H1 (cell line): ENCODE data around the gene TNRC6C. TPM values are rescaled to one million over a fixed set of nuclear protein-coding genes. Genes with fewer than 3 reads are reported as not detected.

Experiments used
- CTCF ChIA-PET: fragments of 300-600 bp; sonication (Branson Sonifier 250); formaldehyde crosslinking; loops from one replicate; lab custom pipeline; 2021; ENCODE audit not compliant: partially characterized antibody; lab: Charles Lee
- POLR2A ChIA-PET: fragments of 300-600 bp; sonication (Branson Sonifier 250); formaldehyde crosslinking; loops from one replicate; lab custom pipeline; 2021; ENCODE audit warnings: inconsistent platforms; ENCODE audit not compliant: partially characterized antibody; lab: Charles Lee
- DNase-seq, 2 experiments: peaks; one replicate each; pipeline versions ENCODE4 v3.0.0 to v3.0.0-alpha.2; 2010 to 2022; ENCODE audit warnings: low spot score in 2 of 2, low read depth in 1 of 2, mixed read lengths in 1 of 2
- FAIRE-seq: peaks from 2 replicates; lab custom pipeline; 2011; peaks lifted over from hg19 to GRCh38; lab: Jason Lieb, UNC
- H2AFZ ChIP-seq: 2 replicates; pipeline ENCODE4 v1.8.1; 2012; ENCODE audit warnings: low read length, inconsistent platforms
- H2AK5ac ChIP-seq: 2 replicates; pipeline ENCODE4 v1.6.1; 2013; ENCODE audit warnings: low read depth, low read length
- H2BK120ac ChIP-seq: replicated peaks from 2 replicates; pipeline ENCODE3; 2013; ENCODE audit warnings: low read depth, low read length, inconsistent platforms
- H2BK12ac ChIP-seq: 2 replicates; pipeline ENCODE4 v1.6.1; 2013; ENCODE audit warnings: low read depth, low read length
- H2BK15ac ChIP-seq: 2 replicates; pipeline ENCODE4 v1.6.1; 2013; ENCODE audit warnings: low read length
- H2BK20ac ChIP-seq: 2 replicates; pipeline ENCODE4 v1.6.1; 2013; ENCODE audit warnings: low read length
- H2BK5ac ChIP-seq: 2 replicates; pipeline ENCODE4 v1.6.1; 2013; ENCODE audit warnings: low read depth, low read length
- H3K14ac ChIP-seq: 2 replicates; pipeline ENCODE4 v1.6.1; 2013; ENCODE audit warnings: inconsistent platforms; ENCODE audit not compliant: insufficient read length
- H3K18ac ChIP-seq: 2 replicates; pipeline ENCODE4 v1.6.1; 2013; ENCODE audit warnings: low read length; ENCODE audit errors: extremely low read depth
- H3K23ac ChIP-seq: 2 replicates; pipeline ENCODE4 v1.6.1; 2013; ENCODE audit warnings: inconsistent platforms; ENCODE audit not compliant: insufficient read length
- H3K23me2 ChIP-seq: 2 replicates; pipeline ENCODE4 v1.6.1; 2013; ENCODE audit warnings: low read depth, low read length
- H3K27ac ChIP-seq: 2 replicates; pipeline ENCODE4 v1.6.1; 2011; ENCODE audit warnings: low read depth, low read length, inconsistent platforms
- H3K27me3 ChIP-seq, 4 experiments: replicated peaks in 1 of 4; 1 replicate in 1 of 4; 2 replicates in 3 of 4; pipeline versions ENCODE4 v1.6.1 to v1.8.1; 2011 to 2013; ENCODE audit warnings: low read length in 3 of 4, mild to moderate bottlenecking in 3 of 4, inconsistent platforms in 2 of 4, mixed read lengths in 2 of 4, moderate library complexity in 1 of 4; ENCODE audit not compliant: control insufficient read depth in 3 of 4, insufficient read depth in 3 of 4; ENCODE audit errors: extremely low read depth in 1 of 4
- H3K36me3 ChIP-seq, 4 experiments: 2 replicates each; pipeline versions ENCODE4 v1.6.1 to v1.8.1; 2011 to 2013; ENCODE audit warnings: mild to moderate bottlenecking in 4 of 4, low read length in 3 of 4, moderate library complexity in 2 of 4, control low read depth in 1 of 4, inconsistent platforms in 1 of 4; ENCODE audit not compliant: insufficient read depth in 4 of 4, control insufficient read depth in 2 of 4
- H3K4ac ChIP-seq: replicated peaks from 2 replicates; pipeline ENCODE3; 2013; ENCODE audit warnings: low read length, low read depth, mixed read lengths, inconsistent platforms; ENCODE audit not compliant: insufficient read length
- H3K4me1 ChIP-seq, 4 experiments: replicated peaks in 1 of 4; 1 replicate in 1 of 4; 2 replicates in 3 of 4; pipeline versions ENCODE4 v1.6.1 to v1.8.1; 2011 to 2013; ENCODE audit warnings: low read length in 3 of 4, inconsistent platforms in 2 of 4, mixed read lengths in 1 of 4; ENCODE audit not compliant: insufficient read depth in 4 of 4, control insufficient read depth in 3 of 4
- H3K4me2 ChIP-seq, 2 experiments: 2 replicates each; pipeline versions ENCODE4 v1.6.1 to v1.8.1; 2011 to 2013; ENCODE audit warnings: low read depth in 2 of 2, low read length in 2 of 2, control low read depth in 1 of 2, inconsistent platforms in 1 of 2, mild to moderate bottlenecking in 1 of 2; ENCODE audit not compliant: insufficient read depth in 1 of 2
- H3K4me3 ChIP-seq, 4 experiments: fragments of 200-600, 300-600 bp in 1 of 4; sonication (generic), shearing (Covaris generic), sonication (Bioruptor Twin) in 1 of 4; 2 replicates each; pipeline versions ENCODE4 v1.5.1 to v1.8.1; 2011 to 2016; ENCODE audit warnings: low read length in 4 of 4, low read depth in 3 of 4, control low read depth in 2 of 4, inconsistent platforms in 2 of 4, mild to moderate bottlenecking in 2 of 4, mixed read lengths in 1 of 4, moderate library complexity in 1 of 4; ENCODE audit not compliant: insufficient read depth in 2 of 4; ENCODE audit errors: extremely low read depth in 1 of 4
- H3K56ac ChIP-seq: replicated peaks from 2 replicates; pipeline ENCODE3; 2013; ENCODE audit warnings: low read depth, mild to moderate bottlenecking, mixed read lengths, low read length, inconsistent platforms; ENCODE audit not compliant: insufficient read length
- H3K79me1 ChIP-seq: 2 replicates; pipeline ENCODE4 v1.6.1; 2013; ENCODE audit warnings: low read depth, low read length, control low read depth
- H3K79me2 ChIP-seq, 2 experiments: 2 replicates each; pipeline versions ENCODE4 v1.6.1 to v1.8.1; 2012 to 2013; ENCODE audit warnings: low read length in 2 of 2, mild to moderate bottlenecking in 2 of 2, inconsistent platforms in 1 of 2; ENCODE audit not compliant: insufficient read depth in 2 of 2, control insufficient read depth in 1 of 2
- H3K9ac ChIP-seq, 4 experiments: replicated peaks in 1 of 4; 1 replicate in 1 of 4; 2 replicates in 3 of 4; pipeline versions ENCODE4 v1.6.1 to v1.8.1; 2011 to 2013; ENCODE audit warnings: low read depth in 3 of 4, low read length in 3 of 4, control low read depth in 2 of 4, mild to moderate bottlenecking in 2 of 4, moderate library complexity in 2 of 4, inconsistent platforms in 1 of 4; ENCODE audit errors: extremely low read depth in 1 of 4
- H3K9me3 ChIP-seq, 2 experiments: 2 replicates each; pipeline versions ENCODE4 v1.6.1 to v1.8.1; 2012 to 2013; ENCODE audit warnings: mild to moderate bottlenecking in 2 of 2, moderate library complexity in 2 of 2, control low read depth in 1 of 2, inconsistent platforms in 1 of 2, low read depth in 1 of 2, low read length in 1 of 2, mixed read lengths in 1 of 2; ENCODE audit not compliant: insufficient read depth in 2 of 2
- H4K20me1 ChIP-seq, 2 experiments: replicated peaks in 1 of 2; 2 replicates each; pipeline versions ENCODE3 to v1.8.1; 2011 to 2013; ENCODE audit warnings: inconsistent platforms in 2 of 2, low read length in 2 of 2, mild to moderate bottlenecking in 1 of 2; ENCODE audit not compliant: insufficient read depth in 2 of 2, control insufficient read depth in 1 of 2
- H4K5ac ChIP-seq: 2 replicates; pipeline ENCODE4 v1.6.1; 2013; ENCODE audit warnings: low read length, low read depth, mixed read lengths, inconsistent platforms; ENCODE audit not compliant: insufficient read length
- H4K8ac ChIP-seq: 2 replicates; pipeline ENCODE4 v1.8.0; 2013; ENCODE audit warnings: mild to moderate bottlenecking, moderate library complexity, low read length, inconsistent platforms; ENCODE audit not compliant: insufficient read depth; ENCODE audit errors: extremely low read depth
- H4K91ac ChIP-seq: replicated peaks from 2 replicates; pipeline ENCODE3; 2013; ENCODE audit warnings: low read length, mixed read lengths, inconsistent platforms; ENCODE audit not compliant: insufficient read length
- TAF7 ChIP-seq: optimal IDR thresholded peaks from 2 replicates; pipeline ENCODE3; 2011; ENCODE audit warnings: low read depth, mild to moderate bottlenecking, inconsistent platforms, low read length, moderate library complexity, borderline replicate concordance
- TCF12 ChIP-seq: IDR thresholded peaks from 2 replicates; pipeline ENCODE4 v1.6.1; 2011; ENCODE audit warnings: low read depth, mild to moderate bottlenecking, low read length
- WGBS, 2 experiments: shearing (Covaris generic) in 1 of 2; methylation state at CpG; one replicate each; pipeline versions ENCODE4 v1.1.6 to v1.1.7; 2013 to 2015; ENCODE audit warnings: low lambda C conversion rate in 2 of 2, mixed read lengths in 2 of 2, inconsistent platforms in 1 of 2, low coverage in 1 of 2, missing lambda C conversion rate in 1 of 2; ENCODE audit not compliant: insufficient replicate concordance in 2 of 2, insufficient coverage in 1 of 2, insufficient read length in 1 of 2; ENCODE audit errors: extremely low coverage in 1 of 2, missing lambda C conversion rate in 1 of 2; 5-methylcytosine and 5-hydroxymethylcytosine counted together
- polyA plus RNA-seq, 7 experiments: library from polyadenylated mRNA; depleted of rRNA in 3 of 7; stranded (reverse) in 5 of 7; unstranded in 2 of 7; fragments of >200 nt in 5 of 7; fragments of 200-250 nt in 2 of 7; gene quantifications; 1 replicate in 5 of 7; 2 replicates in 1 of 7; 4 replicates in 1 of 7; pipeline versions ENCODE4 v1.2.1 to v1.2.3, GENCODE V29; 2011 to 2013; ENCODE audit warnings: missing spikeins in 2 of 7, mixed read lengths in 2 of 7
- total RNA-seq: library from RNA; stranded (reverse); fragmentation: NEBNext Ultra II Directional; extraction: Animal tissue kit (Norgen Biotek cat#: 25700); gene quantifications from 2 replicates; pipeline ENCODE4 v1.2.1, GENCODE V29; 2021

TNRC6C gene
- total and polyA plus RNA-seq, 2 of the 8 experiments (the other 6 are each of a cell fraction or from before 2014, with no cell fraction given), result 2.8 to 28.9 TPM

GRCh38 chr17:78041386-78042179, 83.1 kb downstream of the TNRC6C start:
- WGBS, 2 experiments, result 88% methylated on average over 6 of the region's 6 CpGs; no CpG with 5 or more reads in 1 of the 2 experiments
- Histone ChIP-seq H4K8ac (no peak overlapping the region), H3K27ac (no peak overlapping the region), H3K14ac (no peak overlapping the region), H4K91ac (no peak overlapping the region), H3K27me3 (no peaks in the 10 kb centered on the region), H3K4me1 (no peaks in the 10 kb centered on the region), H3K18ac (no peak overlapping the region), H4K20me1 (peaks cover 1 to 5% of the 10 kb centered on the region in 2 experiments), H3K36me3 (peaks cover 0 to 11% (median 5%) of the 10 kb centered on the region in 4 experiments; a peak in 4 of 8 replicates), H2AFZ (no peak overlapping the region), H2BK120ac (no peak overlapping the region), H2BK15ac (no peak overlapping the region), H2BK20ac (no peak overlapping the region), H3K79me2 (no peaks in the 10 kb centered on the region), H3K4ac (no peak overlapping the region), H3K9ac (no peak overlapping the region), H3K9me3 (no peaks in the 10 kb centered on the region), H3K23ac (no peak overlapping the region), H3K4me2 (no peak overlapping the region), H4K5ac (no peak overlapping the region), H3K79me1 (0 out of 2 replicates have a peak, but pooled peaks cover 4% of the 10 kb centered on the region), H2BK12ac (no peak overlapping the region), H3K23me2 (peaks cover 3% of the 10 kb centered on the region; the same call in 1 of the 2 replicates), H3K4me3 (no peak overlapping the region), H2BK5ac (no peak overlapping the region)
- DNase-seq (no peak), FAIRE-seq (no peak)
- CTCF ChIA-PET, result interaction anchor here (0.6 to 1.9 kb wide), 7 partner anchors 10 to 499 kb away, joined by 3 to 6 read pairs (median 4); no protein-coding TSS in a partner anchor
- POLR2A ChIA-PET, result interaction anchor here (1.1 to 1.3 kb wide), 3 partner anchors 10 to 155 kb away, joined by 3 to 4 read pairs (median 3); no protein-coding TSS in a partner anchor
- TF ChIP-seq TAF7 (no peak), TCF12 (no peak)
- TF ChIP-seq, all 59 proteins: peak for 0
- no peak overlapping the region for H2AK5ac ChIP-seq
- no peak overlapping the region for H3K56ac ChIP-seq
